ENCODE measurements around the gene CCNB2. TPM values are rescaled to one million over a fixed set of nuclear protein-coding genes. Genes with fewer than 3 reads are reported as not detected.

Gene CCNB2
- total and polyA plus RNA-seq, 2 of the 8 experiments (the other 6 are each of a cell fraction or from before 2014, with no cell fraction given): 70.7 to 92.1 TPM

DNA sequence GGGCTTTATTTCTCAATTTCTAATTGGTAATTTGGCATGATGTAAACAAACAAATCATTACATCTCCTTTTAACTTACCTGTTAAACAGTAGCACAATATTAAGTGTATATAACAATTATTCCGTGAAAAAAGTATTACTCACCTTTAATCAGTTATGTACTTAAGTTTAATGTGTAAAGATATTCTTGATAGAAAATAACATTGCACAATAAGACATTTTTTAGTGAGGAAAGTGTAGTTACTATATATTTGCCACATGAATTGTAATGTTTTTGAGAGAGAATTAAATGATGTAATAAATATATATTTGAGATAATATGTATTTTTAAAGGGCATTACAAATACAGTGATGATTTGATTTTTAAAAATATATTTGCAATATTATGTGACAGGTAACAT lies 10.9 kb upstream of the CCNB2 start (continued):
- TF ChIP-seq MAFK (IDR thresholded peaks at IDR 0.05; ENCODE audit: low read depth, low read length) (no peak), SRF (IDR thresholded peaks at IDR 0.05; ENCODE audit: low read depth, low read length) (no peak), RBBP5 (IDR thresholded peaks at IDR 0.05; ENCODE audit: borderline replicate concordance, low read depth, low read length) (no peak), CEBPB (IDR thresholded peaks at IDR 0.05; ENCODE audit: low read depth, low read length) (no peak)
